ENCODE results near the gene PCBP3.

DNA sequence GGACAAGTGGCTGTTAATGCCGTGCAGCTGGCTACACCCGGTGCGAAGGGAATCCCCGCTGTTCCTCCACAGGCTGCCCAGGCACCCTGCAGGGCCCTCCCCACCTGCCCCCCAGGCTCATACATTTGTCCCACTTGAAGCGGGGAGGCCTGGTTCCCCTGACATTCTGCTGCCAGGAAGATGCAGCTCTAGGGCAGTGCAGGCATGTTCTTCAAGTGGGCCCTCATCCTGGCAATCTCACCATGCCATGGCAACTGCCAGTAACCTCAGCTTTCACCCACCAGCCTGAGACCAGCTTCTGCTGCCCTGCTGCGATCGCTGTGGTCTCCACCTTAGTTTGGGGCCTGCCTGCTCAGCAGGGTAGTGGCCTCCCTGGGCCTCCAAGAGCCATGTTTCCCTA is 186.1 kb downstream of the PCBP3 start:
- TF ChIP-seq POLR2AphosphoS5 (IDR thresholded peaks at IDR 0.05; ENCODE audit: insufficient read depth, low read depth, low read length) (no peak), EZH2 (IDR thresholded peaks at IDR 0.05; ENCODE audit: borderline replicate concordance, low read depth, low read length, severe bottlenecking) (no peak), POLR2A (IDR thresholded peaks at IDR 0.05; ENCODE audit: low read depth, low read length) (no peak), JUN (IDR thresholded peaks at IDR 0.05; ENCODE audit: borderline replicate concordance, insufficient read depth, insufficient read length, low read depth) (no peak)
- TF ChIP-seq, protein P1, sequence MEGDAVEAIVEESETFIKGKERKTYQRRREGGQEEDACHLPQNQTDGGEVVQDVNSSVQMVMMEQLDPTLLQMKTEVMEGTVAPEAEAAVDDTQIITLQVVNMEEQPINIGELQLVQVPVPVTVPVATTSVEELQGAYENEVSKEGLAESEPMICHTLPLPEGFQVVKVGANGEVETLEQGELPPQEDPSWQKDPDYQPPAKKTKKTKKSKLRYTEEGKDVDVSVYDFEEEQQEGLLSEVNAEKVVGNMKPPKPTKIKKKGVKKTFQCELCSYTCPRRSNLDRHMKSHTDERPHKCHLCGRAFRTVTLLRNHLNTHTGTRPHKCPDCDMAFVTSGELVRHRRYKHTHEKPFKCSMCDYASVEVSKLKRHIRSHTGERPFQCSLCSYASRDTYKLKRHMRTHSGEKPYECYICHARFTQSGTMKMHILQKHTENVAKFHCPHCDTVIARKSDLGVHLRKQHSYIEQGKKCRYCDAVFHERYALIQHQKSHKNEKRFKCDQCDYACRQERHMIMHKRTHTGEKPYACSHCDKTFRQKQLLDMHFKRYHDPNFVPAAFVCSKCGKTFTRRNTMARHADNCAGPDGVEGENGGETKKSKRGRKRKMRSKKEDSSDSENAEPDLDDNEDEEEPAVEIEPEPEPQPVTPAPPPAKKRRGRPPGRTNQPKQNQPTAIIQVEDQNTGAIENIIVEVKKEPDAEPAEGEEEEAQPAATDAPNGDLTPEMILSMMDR (IDR thresholded peaks at IDR 0.05; ENCODE audit: extremely low read depth in 1 of 2, insufficient read depth in 1 of 2, low read depth in 1 of 2, low read length in 2 of 2) = no peak

Data from endothelial cell of umbilical vein (primary cell).